NCI-H2227 (cell line): Measurements from ENCODE around the gene RHOXF1.
"Not testable (repeated sequence)": the region's sequence is repeated elsewhere in the genome, so short reads cannot be mapped to it uniquely, and the experiment has no call there.

Source experiments
- DNase-seq: peaks from one replicate; lab custom pipeline; 2025; ENCODE audit not compliant: unreplicated experiment; lab: John Stamatoyannopoulos, UW

RHOXF1 gene

GRCh38 chrX:120115438-120115963 is at the start of gene RHOXF1:
Gene RHOXF1, minus strand, starts transcription at chrX:120115913. Its CDS starts 51 bp downstream, at chrX:120115862.
- DNase-seq: no peak

GRCh38 chrX:120159086-120159485 is 43.4 kb upstream of the RHOXF1 start:
- DNase-seq: not testable (repeated sequence)

- not testable (repeated sequence) for DNase-seq
These were observed 42.6 kb upstream of the RHOXF1 start, which contains the start of gene RHOXF2 for GRCh38 chrX:120158313-120158712. Gene RHOXF2, plus strand, starts transcription at chrX:120158613. Its CDS starts 138 bp downstream, at chrX:120158751.

GRCh38 chrX:120150109-120150744 is 34.5 kb upstream of the RHOXF1 start:
- not testable (repeated sequence) for DNase-seq

GRCh38 chrX:120147537-120147936 is 31.8 kb upstream of the RHOXF1 start:
- no peak for DNase-seq

- DNase-seq: not testable (repeated sequence)
These were observed 30.6 kb upstream of the RHOXF1 start for GRCh38 chrX:120146323-120146722.

- no peak for DNase-seq
These were observed 29.7 kb upstream of the RHOXF1 start for GRCh38 chrX:120145295-120145925.

- peak; percentile 45 for DNase-seq
These were observed 28.6 kb upstream of the RHOXF1 start for GRCh38 chrX:120144178-120144844.

GRCh38 chrX:120140293-120140981 is 24.7 kb upstream of the RHOXF1 start:
- DNase-seq: no peak

- no peak for DNase-seq
These were observed 21.7 kb upstream of the RHOXF1 start for GRCh38 chrX:120137439-120137838.

GRCh38 chrX:120136840-120137239 is 21.1 kb upstream of the RHOXF1 start:
- no peak for DNase-seq

GRCh38 chrX:120136128-120136527 is 20.4 kb upstream of the RHOXF1 start:
- no peak for DNase-seq

- DNase-seq: not testable (repeated sequence)
These were observed 12.7 kb upstream of the RHOXF1 start for GRCh38 chrX:120128306-120128846.

GRCh38 chrX:120125444-120125843 is 9.7 kb upstream of the RHOXF1 start:
- no peak for DNase-seq

- DNase-seq: no peak
These were observed 4.5 kb upstream of the RHOXF1 start for GRCh38 chrX:120120223-120120622.

GRCh38 chrX:120111611-120112010 is 4.1 kb downstream of the RHOXF1 start:
- DNase-seq: no peak

GRCh38 chrX:120109378-120109777 is 6.3 kb downstream of the RHOXF1 start:
- no peak for DNase-seq

- DNase-seq: not testable (repeated sequence)
These were observed 11.0 kb downstream of the RHOXF1 start for GRCh38 chrX:120104707-120105106.

GRCh38 chrX:120101057-120101456 is 14.7 kb downstream of the RHOXF1 start:
- not testable (repeated sequence) for DNase-seq

- no peak for DNase-seq
These were observed 25.5 kb downstream of the RHOXF1 start for GRCh38 chrX:120090208-120090607.
